Right forelimb (tissue), 1 donor: ENCODE results near the gene DAPK1.

Experiments
- DNase-seq: peaks from one replicate; pipeline ENCODE4 v3.0.0-alpha.2; 2018

The DAPK1 gene

DNA sequence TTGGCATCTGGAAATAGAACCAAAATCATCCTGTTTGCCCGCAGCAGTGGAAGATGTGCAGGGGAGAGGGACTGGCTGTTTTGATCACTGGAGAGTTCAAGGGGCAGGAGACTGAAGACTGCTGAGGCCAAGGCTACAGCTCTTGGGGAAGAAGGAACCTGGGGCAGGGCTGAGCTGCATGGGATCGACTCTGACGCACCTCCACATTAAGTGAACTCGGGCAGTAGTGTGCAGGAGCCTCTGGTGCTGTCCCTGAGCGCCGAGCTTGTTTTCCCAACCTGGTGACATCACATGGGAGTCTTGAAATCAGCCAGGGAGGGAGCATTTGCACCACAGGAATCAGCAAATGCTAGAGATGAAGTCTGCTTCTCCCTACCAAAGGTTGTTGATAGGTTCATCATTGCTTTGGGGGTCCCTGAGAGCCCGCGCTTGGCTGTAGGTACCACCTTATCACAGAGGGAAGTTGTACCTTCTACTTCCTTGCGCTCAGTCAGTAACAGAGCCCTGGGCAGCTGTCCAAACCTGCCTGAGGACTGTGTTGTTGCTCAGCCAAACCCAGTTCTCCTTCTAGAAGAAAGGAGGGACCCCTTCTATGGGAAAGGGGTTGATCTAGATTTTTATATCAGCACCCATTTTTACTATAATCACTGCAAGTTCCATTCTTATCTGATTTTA, 175.9 kb downstream of the DAPK1 start:
- DNase-seq: peak; percentile 32

- DNase-seq: peak; percentile 15
Measured at GRCh38 chr9:87674565-87675299, 177.1 kb downstream of the DAPK1 start.

- DNase-seq: no peak
Measured at GRCh38 chr9:87675906-87676515, 178.3 kb downstream of the DAPK1 start.

DNA sequence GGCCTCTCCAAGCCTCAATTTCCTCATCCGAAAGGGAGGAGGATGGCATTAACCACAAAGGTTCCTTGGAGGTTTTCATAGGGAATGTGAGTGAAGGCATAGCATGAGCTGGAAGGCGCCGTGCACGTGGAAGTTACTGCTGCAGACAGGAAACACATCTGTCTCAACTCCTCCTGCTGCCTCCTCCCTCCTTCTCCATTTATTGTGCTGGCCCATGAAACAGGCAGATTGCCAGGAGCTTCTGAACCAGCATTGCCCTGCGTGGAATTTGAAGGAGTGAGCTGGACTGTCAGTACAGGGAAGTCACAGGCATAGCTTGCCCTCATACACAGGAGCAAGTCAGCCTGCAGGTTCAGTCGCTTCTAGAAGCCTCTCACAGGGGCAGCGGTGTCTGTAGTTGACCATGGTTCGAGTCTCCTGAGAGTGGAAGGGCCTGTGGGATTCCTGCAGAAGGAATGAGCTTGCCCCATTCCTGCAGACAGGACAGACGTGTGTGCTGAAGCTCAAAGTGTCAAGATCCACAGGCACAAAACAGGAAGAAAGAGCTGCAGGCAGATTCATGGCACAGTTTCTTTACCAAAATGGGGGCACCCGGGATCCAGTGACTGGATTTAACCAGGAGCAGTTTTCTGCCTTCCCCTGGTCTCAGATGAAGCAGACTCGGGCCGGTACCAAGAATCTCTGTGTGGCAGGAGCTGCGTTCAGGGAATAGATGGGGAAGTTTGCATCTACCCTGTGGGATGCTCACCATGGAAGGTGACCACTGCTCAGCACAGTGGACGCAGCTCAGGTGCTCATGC, 179.5 kb downstream of the DAPK1 start:
- DNase-seq: peak; percentile 31

- DNase-seq: peak; percentile 36
Measured at GRCh38 chr9:87677776-87678587, 180.3 kb downstream of the DAPK1 start.

DNA sequence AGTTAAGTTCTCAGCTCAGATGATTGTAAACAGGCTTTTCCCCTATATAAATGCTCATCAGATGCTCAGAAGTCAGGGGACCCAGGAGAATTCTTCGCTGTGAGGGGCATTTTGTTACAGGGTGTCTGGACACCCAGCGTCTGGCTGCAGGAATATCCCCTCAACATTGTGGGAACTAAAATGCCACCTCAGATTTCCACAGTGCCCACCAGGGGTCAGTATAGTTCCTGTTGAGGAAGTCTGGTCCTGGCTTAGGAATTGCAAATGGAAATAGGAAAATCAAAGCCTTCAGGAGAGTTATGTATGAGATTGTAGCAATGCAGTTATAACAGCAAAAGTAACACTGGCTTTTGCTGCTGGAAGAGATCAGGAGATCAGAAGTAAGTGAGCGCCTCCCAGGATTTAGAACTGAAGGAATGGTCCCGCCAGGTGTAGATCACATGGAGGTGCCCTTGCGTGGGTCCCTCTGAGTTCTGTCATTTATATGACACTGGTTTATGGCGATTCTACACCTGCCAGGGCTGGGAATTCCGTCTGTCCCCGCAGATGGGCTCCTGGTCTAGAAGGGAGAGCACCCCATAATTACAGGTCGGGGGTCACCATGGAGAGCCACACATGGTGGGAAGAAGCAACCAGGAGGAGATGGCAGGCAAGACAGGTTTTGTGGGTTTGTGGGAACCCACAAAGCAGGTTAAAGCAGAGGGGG, 181.1 kb downstream of the DAPK1 start:
- DNase-seq: peak; percentile 65

DNA sequence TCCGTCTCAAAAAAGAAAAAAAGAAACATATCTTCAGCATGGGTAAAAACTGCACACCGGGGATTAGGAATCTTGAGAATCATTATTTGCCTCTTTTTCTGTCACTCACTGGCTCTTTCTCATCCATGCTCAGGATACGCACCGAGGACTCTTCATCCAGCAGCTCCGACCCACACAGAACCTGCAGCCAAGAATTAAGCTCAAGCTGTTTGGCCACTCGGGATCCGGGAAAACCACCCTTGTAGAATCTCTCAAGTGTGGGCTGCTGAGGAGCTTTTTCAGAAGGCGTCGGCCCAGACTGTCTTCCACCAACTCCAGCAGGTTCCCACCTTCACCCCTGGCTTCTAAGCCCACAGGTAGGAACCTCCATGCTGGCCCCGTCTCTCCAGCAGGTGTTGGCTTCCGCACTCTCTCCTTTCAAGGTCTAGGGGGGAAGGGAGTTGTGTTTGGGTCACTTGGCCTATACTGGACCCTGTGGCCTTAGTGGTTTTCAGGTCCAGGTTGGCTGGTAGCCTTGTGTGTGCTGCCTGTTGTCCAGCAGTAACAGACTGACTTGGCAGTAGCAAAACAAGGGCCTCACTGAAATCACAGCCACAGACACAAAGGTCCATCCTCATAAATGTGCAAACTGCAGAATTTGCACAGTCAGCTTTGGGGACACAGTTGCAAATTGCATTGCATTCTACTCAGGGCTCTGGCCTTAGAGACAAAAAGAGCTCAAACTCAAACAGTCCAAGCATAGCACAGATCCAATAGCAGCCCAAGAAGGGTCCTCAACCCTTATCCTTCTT, 183.8 kb downstream of the DAPK1 start:
- peak; percentile 20 for DNase-seq

DNA sequence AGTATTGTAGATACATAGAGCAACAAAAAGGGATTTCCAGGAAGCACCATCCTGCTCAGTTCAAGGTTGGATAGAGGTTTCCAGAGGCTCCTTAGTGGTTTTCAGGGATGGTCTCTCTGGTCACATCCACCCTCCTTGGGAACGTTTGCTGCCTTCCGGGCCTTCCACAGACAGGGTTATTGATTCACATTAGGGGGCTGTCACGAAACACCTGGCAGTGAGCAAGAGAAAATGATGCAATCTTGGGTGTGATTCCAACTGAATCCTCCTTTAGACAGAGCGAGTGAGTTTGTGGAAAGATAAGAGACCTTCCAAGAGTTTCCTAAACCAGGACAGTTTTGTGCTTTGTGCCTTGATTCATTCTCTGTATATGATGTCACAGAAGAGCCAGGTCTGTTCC, 184.4 kb downstream of the DAPK1 start:
- DNase-seq: peak; percentile 17

- no peak for DNase-seq
Measured at GRCh38 chr9:87682618-87683017, 185.0 kb downstream of the DAPK1 start.

DNA sequence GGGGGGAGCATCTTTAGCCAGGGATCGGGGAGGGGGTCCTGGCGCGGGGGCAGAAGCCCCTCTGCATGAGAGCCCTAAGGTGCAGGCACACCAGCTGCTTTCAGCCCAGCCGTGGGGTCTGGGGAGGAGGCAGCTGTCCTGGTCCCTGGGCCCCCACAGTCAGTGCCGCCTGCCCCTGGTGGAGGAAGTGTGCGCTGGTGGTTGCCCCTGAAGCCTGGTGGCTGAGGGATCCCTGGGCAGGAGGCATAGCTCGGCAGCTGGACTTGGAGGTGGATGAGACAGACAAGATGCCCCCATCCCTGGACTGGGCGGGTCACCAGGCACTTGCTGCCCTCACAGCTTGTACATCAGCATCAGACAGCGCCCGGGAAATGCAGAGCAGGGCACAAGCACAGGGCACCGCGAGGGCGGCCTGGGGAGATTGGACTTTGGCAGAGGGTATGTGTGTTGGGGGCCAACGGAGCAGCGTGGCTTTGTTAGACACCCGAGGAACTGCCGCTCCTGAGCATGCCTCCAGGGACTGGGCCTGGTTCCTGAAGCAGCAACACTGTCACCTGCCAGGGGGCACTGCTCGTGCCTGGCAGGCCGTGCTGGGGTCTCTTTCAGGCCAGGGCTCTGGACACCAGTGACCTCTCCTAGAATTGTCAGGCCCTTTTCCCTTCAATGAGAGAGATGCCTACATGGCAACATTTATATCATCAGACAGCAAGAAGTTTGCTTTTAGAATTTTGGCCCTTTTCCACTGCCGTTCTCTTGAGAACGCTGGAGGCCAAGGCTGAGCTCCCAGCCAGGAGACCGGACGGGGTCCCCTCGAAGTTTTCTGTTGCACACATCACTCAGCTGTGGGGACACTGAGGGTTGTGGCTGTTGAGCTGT, 186.3 kb downstream of the DAPK1 start:
- peak; percentile 35 for DNase-seq

DNA sequence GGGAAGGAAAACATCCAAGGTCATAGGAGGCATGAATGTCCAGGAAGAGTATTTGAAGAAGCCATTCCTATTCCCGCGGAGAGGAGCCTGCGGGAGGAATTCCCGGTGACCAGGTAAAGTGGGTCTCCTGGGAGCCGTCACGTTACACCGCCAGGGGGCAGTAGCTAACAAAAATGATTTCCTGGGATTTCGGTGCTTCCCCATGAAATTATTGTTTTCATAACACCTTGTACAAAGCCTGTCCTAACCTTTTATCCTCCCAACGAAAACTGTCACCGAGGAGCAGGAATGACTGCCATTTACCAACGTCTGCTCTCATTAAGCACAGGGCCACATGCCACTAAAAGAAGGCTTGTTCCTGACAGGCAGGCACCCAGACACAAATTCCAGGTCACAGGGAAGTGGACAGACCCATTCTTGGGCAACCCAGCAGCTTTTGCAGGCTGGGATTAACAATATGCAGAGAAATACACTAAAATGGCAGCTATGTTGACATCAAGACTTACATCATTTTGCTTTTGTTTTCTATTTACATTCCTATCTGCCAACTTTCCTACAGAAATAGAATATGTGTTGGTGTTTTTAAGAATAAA, 187.1 kb downstream of the DAPK1 start:
- DNase-seq: peak; percentile 54

GRCh38 chr9:87685441-87685840, 187.8 kb downstream of the DAPK1 start:
- DNase-seq: peak; percentile 11

GRCh38 chr9:87685871-87686519, 188.3 kb downstream of the DAPK1 start:
- no peak for DNase-seq

GRCh38 chr9:87686520-87687090, 188.9 kb downstream of the DAPK1 start:
- DNase-seq: no peak

- DNase-seq: no peak
Measured at GRCh38 chr9:87687207-87687606, 189.5 kb downstream of the DAPK1 start.

- no peak for DNase-seq
Measured at GRCh38 chr9:87694236-87694755, 196.6 kb downstream of the DAPK1 start.

DNA sequence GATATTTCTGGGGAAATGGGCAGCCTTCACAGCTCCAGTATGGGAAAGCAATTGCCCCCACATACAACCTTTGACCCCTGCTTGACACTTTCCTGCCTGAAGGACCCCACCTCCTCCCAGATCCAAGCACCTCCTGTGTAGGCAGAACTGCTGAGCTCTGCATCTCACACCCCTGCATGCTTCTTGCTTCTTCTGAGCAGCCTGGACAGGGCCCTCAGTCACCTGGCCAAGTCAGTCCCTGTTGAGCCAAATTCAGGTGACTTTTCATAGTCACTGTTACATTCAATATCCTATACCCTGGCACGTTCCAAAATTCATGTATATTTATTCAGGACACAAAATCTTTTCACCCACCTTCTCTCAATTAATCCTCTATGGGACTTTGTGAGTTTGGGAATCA, 197.9 kb downstream of the DAPK1 start:
- no peak for DNase-seq

DNA sequence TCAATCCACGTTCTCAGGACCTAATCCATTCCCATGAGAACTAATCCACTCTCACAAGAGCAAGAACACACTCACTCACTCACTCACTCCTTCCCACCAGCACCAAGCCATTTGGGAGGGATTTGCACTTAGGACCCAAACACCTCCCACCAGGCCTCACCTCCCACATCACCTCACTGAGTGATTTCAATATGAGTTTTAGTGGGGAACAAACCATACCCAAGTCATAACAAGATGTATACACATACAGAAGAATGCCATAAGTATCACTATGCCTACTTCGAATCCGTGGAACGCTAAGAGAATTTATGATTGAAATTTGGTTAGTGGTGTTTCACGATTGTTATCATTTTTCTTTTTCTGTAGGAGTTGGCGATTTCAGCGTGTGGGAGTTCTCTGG, 199.0 kb downstream of the DAPK1 start:
- DNase-seq: no peak
